ENCODE measurements around the gene MED9. TPM values are rescaled to one million over a fixed set of nuclear protein-coding genes. Genes with fewer than 3 reads are reported as not detected.
"Not testable (repeated sequence)": the region's sequence is repeated elsewhere in the genome, so short reads cannot be mapped to it uniquely, and the experiment has no call there.

Gene MED9
- total RNA-seq, 2 experiments from 2014 or later: 14.9 to 15.0 TPM

- ChIA-PET CTCF (no interaction called here), POLR2A (no interaction called here)
- ATAC-seq (no peak), DNase-seq (no peak)
- Mint-ChIP-seq H3K4me3 (no peak overlapping the region), H3K27me3 (ENCODE audit: low read depth) (peaks cover 4% of the 10 kb centered on the region), H3K27ac (no peak overlapping the region), H3K9me3 (ENCODE audit: insufficient read depth) (no peaks in the 10 kb centered on the region), H3K36me3 (ENCODE audit: low read depth) (no peaks in the 10 kb centered on the region), H3K4me1 (ENCODE audit: low read depth) (no peaks in the 10 kb centered on the region)
Measured at GRCh38 chr17:17457680-17458079, 19.1 kb upstream of the MED9 start.

GRCh38 chr17:17460038-17460437 lies 16.8 kb upstream of the MED9 start:
- CTCF ChIA-PET: no interaction called here
- Mint-ChIP-seq H3K4me3 (no peak overlapping the region), H3K4me1 (ENCODE audit: low read depth) (no peaks in the 10 kb centered on the region), H3K27ac (no peak overlapping the region), H3K9me3 (ENCODE audit: insufficient read depth) (no peaks in the 10 kb centered on the region), H3K27me3 (ENCODE audit: low read depth) (peaks cover 5% of the 10 kb centered on the region), H3K36me3 (ENCODE audit: low read depth) (no peaks in the 10 kb centered on the region)
- ATAC-seq (no peak), DNase-seq (no peak)
- POLR2A ChIA-PET: no interaction called here

- no peaks in the 10 kb centered on the region for H3K4me1 Mint-ChIP-seq (ENCODE audit: low read depth)
- H3K9me3 Mint-ChIP-seq (ENCODE audit: insufficient read depth): no peaks in the 10 kb centered on the region
- H3K27ac Mint-ChIP-seq: no peak overlapping the region
- no peak for DNase-seq
- ChIA-PET CTCF (no interaction called here), POLR2A (no interaction called here)
- H3K27me3 Mint-ChIP-seq (ENCODE audit: low read depth): peaks cover 15% of the 10 kb centered on the region
- no peak overlapping the region for H3K4me3 Mint-ChIP-seq
- no peak for ATAC-seq
- no peaks in the 10 kb centered on the region for H3K36me3 Mint-ChIP-seq (ENCODE audit: low read depth)
Measured at GRCh38 chr17:17462048-17462824, 14.6 kb upstream of the MED9 start.

GRCh38 chr17:17463821-17464220 lies 13.0 kb upstream of the MED9 start:
- Mint-ChIP-seq H3K4me3 (no peak overlapping the region), H3K27ac (no peak overlapping the region), H3K36me3 (ENCODE audit: low read depth) (no peaks in the 10 kb centered on the region), H3K27me3 (ENCODE audit: low read depth) (peaks cover 12% of the 10 kb centered on the region), H3K9me3 (ENCODE audit: insufficient read depth) (no peaks in the 10 kb centered on the region), H3K4me1 (ENCODE audit: low read depth) (no peaks in the 10 kb centered on the region)
- DNase-seq (no peak), ATAC-seq (no peak)
- ChIA-PET POLR2A (no interaction called here), CTCF (no interaction called here)

GRCh38 chr17:17465878-17466277 lies 10.9 kb upstream of the MED9 start:
- DNase-seq; H3K4me1 Mint-ChIP-seq (ENCODE audit: low read depth); H3K27ac Mint-ChIP-seq; H3K36me3 Mint-ChIP-seq (ENCODE audit: low read depth); POLR2A ChIA-PET; H3K9me3 Mint-ChIP-seq (ENCODE audit: insufficient read depth); H3K4me3 Mint-ChIP-seq; ATAC-seq: not testable (repeated sequence)
- CTCF ChIA-PET: interaction anchor here (1.8 kb wide), 1 partner anchor 30 kb away, joined by 7 read pairs; the partner anchor contains the start of gene RASD1
- H3K27me3 Mint-ChIP-seq (ENCODE audit: low read depth): peaks cover 14% of the 10 kb centered on the region

GRCh38 chr17:17466511-17466910 lies 10.3 kb upstream of the MED9 start:
- no peaks in the 10 kb centered on the region for H3K4me1 Mint-ChIP-seq (ENCODE audit: low read depth)
- no peak overlapping the region for H3K4me3 Mint-ChIP-seq
- no peak overlapping the region for H3K27ac Mint-ChIP-seq
- H3K36me3 Mint-ChIP-seq (ENCODE audit: low read depth): no peaks in the 10 kb centered on the region
- H3K9me3 Mint-ChIP-seq (ENCODE audit: insufficient read depth): no peaks in the 10 kb centered on the region
- H3K27me3 Mint-ChIP-seq (ENCODE audit: low read depth): peaks cover 18% of the 10 kb centered on the region
- DNase-seq (no peak), ATAC-seq (no peak)
- POLR2A ChIA-PET: no interaction called here
- CTCF ChIA-PET: interaction anchor here (1.8 kb wide), 1 partner anchor 30 kb away, joined by 7 read pairs; the partner anchor contains the start of gene RASD1

- ATAC-seq: no peak
- POLR2A ChIA-PET: no interaction called here
- CTCF ChIA-PET: interaction anchor here (1.8 kb wide), 1 partner anchor 29 kb away, joined by 7 read pairs; the partner anchor contains the start of gene RASD1
Measured at GRCh38 chr17:17467016-17467415, 9.8 kb upstream of the MED9 start.

GRCh38 chr17:17467720-17468119 lies 9.1 kb upstream of the MED9 start:
- ChIA-PET POLR2A (no interaction called here), CTCF (interaction anchor here (1.8 kb wide), 1 partner anchor 29 kb away, joined by 7 read pairs; the partner anchor contains the start of gene RASD1)
- no peak overlapping the region for H3K27ac Mint-ChIP-seq
- no peaks in the 10 kb centered on the region for H3K36me3 Mint-ChIP-seq (ENCODE audit: low read depth)
- ATAC-seq (no peak), DNase-seq (no peak)
- no peaks in the 10 kb centered on the region for H3K9me3 Mint-ChIP-seq (ENCODE audit: insufficient read depth)
- H3K4me1 Mint-ChIP-seq (ENCODE audit: low read depth): no peaks in the 10 kb centered on the region
- H3K4me3 Mint-ChIP-seq: no peak overlapping the region
- H3K27me3 Mint-ChIP-seq (ENCODE audit: low read depth): peaks cover 24% of the 10 kb centered on the region

More at GRCh38 chr17:17467016-17467415, 9.8 kb upstream of the MED9 start:
- Mint-ChIP-seq H3K27me3 (ENCODE audit: low read depth) (peaks cover 19% of the 10 kb centered on the region), H3K4me1 (ENCODE audit: low read depth) (no peaks in the 10 kb centered on the region), H3K4me3 (no peak overlapping the region), H3K36me3 (ENCODE audit: low read depth) (no peaks in the 10 kb centered on the region), H3K27ac (no peak overlapping the region), H3K9me3 (ENCODE audit: insufficient read depth) (no peaks in the 10 kb centered on the region)
- no peak for DNase-seq

- Mint-ChIP-seq H3K36me3 (ENCODE audit: low read depth) (no peaks in the 10 kb centered on the region), H3K27me3 (ENCODE audit: low read depth) (peaks cover 30% of the 10 kb centered on the region), H3K9me3 (ENCODE audit: insufficient read depth) (no peaks in the 10 kb centered on the region), H3K4me1 (ENCODE audit: low read depth) (no peaks in the 10 kb centered on the region), H3K27ac (no peak overlapping the region), H3K4me3 (no peak overlapping the region)
- ChIA-PET CTCF (no interaction called here), POLR2A (no interaction called here)
- DNase-seq: no peak
- no peak for ATAC-seq
Measured at GRCh38 chr17:17468217-17469010, 8.4 kb upstream of the MED9 start.

GRCh38 chr17:17469358-17469757 lies 7.4 kb upstream of the MED9 start:
- Mint-ChIP-seq H3K9me3 (ENCODE audit: insufficient read depth) (no peaks in the 10 kb centered on the region), H3K27me3 (ENCODE audit: low read depth) (peaks cover 35% of the 10 kb centered on the region), H3K36me3 (ENCODE audit: low read depth) (no peaks in the 10 kb centered on the region), H3K27ac (no peak overlapping the region), H3K4me1 (ENCODE audit: low read depth) (no peaks in the 10 kb centered on the region), H3K4me3 (no peak overlapping the region)
- ChIA-PET CTCF (no interaction called here), POLR2A (no interaction called here)
- ATAC-seq (no peak), DNase-seq (no peak)

GRCh38 chr17:17469996-17470395 lies 6.8 kb upstream of the MED9 start:
- H3K9me3 Mint-ChIP-seq (ENCODE audit: insufficient read depth): no peaks in the 10 kb centered on the region
- ATAC-seq (no peak), DNase-seq (no peak)
- H3K27ac Mint-ChIP-seq: no peak overlapping the region
- no peaks in the 10 kb centered on the region for H3K36me3 Mint-ChIP-seq (ENCODE audit: low read depth)
- ChIA-PET CTCF (no interaction called here), POLR2A (no interaction called here)
- H3K4me3 Mint-ChIP-seq: no peak overlapping the region
- peaks cover 34% of the 10 kb centered on the region for H3K27me3 Mint-ChIP-seq (ENCODE audit: low read depth)
- H3K4me1 Mint-ChIP-seq (ENCODE audit: low read depth): no peaks in the 10 kb centered on the region

- peaks cover 24% of the 10 kb centered on the region for H3K27me3 Mint-ChIP-seq (ENCODE audit: low read depth)
- CTCF ChIA-PET: interaction anchor here (0.6 to 1.5 kb wide), 4 partner anchors 23 to 373 kb away, joined by 3 to 6 read pairs (median 4); partner anchors contain the start of gene RASD1
- POLR2A ChIA-PET: no interaction called here
- H3K27ac Mint-ChIP-seq: no peak overlapping the region
- no peak overlapping the region for H3K4me3 Mint-ChIP-seq
- H3K9me3 Mint-ChIP-seq (ENCODE audit: insufficient read depth): no peaks in the 10 kb centered on the region
- ATAC-seq (no peak), DNase-seq (no peak)
- H3K36me3 Mint-ChIP-seq (ENCODE audit: low read depth): no peaks in the 10 kb centered on the region
- peaks cover 11% of the 10 kb centered on the region for H3K4me1 Mint-ChIP-seq (ENCODE audit: low read depth)
Measured at GRCh38 chr17:17472333-17472920, 4.4 kb upstream of the MED9 start.
